NCI-H510A (cell line): ENCODE data around the gene ADRB1.

Experiments used
- DNase-seq: peaks from one replicate; lab custom pipeline; 2025; lab: John Stamatoyannopoulos, UW

The ADRB1 gene

GRCh38 chr10:114043532-114044246, at the start of gene ADRB1:
ADRB1 (plus strand) TSS chr10:114043866; CDS start chr10:114044133, 267 bp downstream.
- DNase-seq, result peak; percentile 87

- DNase-seq, result no peak
Measured at GRCh38 chr10:113995201-113995600, 48.5 kb upstream of the ADRB1 start.

DNA sequence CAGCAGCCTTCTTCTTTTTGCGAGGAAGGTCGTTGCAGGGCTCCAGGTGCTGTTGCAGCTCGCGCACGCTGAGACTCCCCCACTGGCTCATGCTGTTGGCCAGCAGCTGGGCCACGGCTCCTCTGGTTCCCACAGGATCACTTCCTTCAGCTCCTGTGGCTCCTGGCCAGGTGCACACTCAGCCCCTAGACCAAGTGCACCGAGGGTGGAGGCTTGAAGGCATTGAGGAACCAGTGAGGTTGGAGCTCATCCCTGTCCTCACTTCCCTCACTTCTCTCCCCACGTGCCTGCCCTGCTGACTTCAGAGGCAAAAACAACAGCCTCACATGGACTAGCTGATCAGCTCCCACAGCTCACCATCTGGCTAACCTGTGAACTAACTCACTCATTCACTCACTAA, 46.2 kb upstream of the ADRB1 start:
- no peak for DNase-seq

DNA sequence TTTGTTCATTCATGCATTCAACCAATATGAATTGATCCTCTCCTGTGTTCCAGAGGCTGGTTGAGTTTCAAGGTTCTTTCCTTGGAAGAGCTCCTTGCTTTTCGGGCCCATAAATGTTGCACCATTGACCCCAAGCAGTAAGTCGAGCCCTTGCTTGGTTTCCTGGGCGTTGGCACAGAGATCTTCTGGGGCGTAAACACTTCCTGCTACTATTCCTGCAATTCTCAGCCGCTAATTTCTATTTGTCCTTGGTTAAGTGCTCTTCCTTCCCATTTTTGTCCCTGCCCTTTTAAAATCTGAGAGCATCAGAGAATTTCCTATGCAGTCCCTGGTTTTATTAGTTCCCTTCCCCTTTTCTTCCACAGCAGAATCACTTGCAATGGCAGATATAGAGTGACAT, 44.1 kb upstream of the ADRB1 start:
- no peak for DNase-seq

DNA sequence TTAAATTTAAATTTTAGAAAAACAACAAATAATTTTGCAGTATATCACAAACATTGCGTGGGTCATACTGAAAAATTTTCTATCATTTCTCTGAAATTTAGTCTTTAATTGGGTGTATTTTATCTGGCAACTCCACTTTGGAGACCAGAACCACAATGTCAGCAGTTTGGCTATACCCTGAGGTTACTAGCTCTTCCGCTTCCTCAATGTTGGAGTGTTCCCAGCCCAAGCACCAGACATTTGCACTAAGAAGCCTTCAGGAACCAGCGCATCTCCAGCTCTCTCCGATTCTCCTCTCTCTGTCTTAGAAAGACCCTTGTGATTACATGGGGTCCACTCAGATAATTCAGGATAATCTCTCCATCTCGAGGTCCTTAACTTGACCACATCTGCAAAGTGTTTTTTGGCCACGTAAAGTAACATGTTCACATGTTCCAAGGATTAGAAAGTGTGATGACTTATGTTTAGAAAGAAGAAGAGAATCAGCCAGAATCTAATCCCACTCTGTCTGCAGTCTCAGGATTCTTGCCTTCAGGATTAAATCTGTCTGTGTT, 43.1 kb upstream of the ADRB1 start:
- no peak for DNase-seq

DNA sequence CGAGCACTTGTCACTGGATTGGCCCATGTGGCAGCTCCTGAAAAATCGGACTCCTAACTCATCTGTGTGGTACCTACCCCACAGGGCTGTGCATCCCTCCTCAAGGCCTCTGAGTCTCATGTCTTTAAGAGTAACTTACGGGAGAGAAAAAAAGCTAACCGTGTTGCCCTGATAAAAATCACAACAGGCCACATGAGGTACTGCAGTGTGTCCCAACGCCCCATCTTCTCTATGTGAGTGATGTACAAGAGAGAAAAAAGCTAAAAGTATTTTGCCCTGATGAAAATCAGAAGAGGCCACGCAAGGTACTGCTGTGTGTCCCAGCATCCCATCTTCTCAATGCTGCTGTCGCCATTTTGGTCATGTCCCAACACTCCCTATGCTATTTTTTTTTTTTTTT, 41.2 kb upstream of the ADRB1 start:
- DNase-seq, result no peak

GRCh38 chr10:114003161-114003941, 40.3 kb upstream of the ADRB1 start:
- DNase-seq, result no peak

- no peak for DNase-seq
Measured at GRCh38 chr10:114009281-114009996, 34.2 kb upstream of the ADRB1 start.

DNA sequence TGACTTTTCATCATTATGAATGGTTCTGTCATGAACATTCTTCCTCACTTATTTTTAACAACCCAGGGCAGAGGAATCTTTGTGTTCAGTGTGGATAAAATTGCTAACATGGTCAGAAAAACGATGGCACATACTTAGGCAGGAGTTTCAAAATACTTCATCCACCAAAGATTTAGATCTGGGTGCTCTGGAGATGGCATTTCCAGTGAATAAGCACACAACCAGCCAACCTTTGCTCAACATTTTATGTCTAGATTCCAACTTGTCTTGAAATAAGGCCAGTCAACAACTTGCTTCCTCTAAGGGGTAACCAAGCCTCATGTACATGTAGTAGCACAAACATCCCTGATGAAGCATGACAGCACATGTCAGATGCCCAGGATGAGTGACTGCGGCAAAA, 33.4 kb upstream of the ADRB1 start:
- no peak for DNase-seq

DNA sequence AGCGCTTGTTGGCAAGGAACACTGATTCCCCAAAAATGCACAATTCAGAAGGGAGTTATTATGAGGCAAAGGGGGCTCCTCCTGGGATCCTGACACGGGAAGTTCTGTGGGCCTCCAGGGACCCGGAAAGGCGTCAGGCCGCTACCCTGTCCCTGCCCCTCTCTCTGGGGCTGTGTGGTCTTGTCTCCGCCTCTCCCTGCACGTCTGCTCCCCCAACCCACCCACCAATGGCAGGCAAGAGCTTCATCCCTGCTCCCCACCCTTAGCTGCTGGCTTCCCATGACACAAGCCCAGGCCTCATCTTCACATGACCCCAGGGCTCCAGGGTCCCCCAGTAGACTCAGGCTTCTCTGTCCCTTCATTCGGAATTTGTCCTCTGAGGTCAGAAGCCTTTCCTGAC, 31.0 kb upstream of the ADRB1 start:
- no peak for DNase-seq

DNA sequence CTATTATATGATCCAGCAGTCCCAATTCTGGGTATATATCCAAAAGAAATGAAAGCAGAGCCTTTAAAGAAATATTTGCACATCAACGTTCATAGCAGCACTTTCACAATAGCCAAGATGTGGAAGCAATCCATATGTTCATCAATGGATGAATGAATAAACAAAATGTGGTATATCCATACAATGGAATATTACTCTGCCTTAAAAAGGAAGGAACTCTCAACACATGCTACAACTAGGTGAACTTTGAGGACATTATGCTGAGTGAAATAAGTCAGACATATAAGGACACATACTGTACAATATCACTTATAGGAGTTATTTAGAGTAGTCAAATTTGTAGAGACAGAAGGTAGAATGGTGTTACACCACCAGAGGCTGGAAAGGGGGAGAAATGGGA, 28.0 kb upstream of the ADRB1 start:
- no peak for DNase-seq

- DNase-seq, result no peak
Measured at GRCh38 chr10:114017271-114017670, 26.4 kb upstream of the ADRB1 start.

- DNase-seq, result no peak
Measured at GRCh38 chr10:114017873-114018272, 25.8 kb upstream of the ADRB1 start.

GRCh38 chr10:114019226-114019625, 24.4 kb upstream of the ADRB1 start:
- no peak for DNase-seq

DNA sequence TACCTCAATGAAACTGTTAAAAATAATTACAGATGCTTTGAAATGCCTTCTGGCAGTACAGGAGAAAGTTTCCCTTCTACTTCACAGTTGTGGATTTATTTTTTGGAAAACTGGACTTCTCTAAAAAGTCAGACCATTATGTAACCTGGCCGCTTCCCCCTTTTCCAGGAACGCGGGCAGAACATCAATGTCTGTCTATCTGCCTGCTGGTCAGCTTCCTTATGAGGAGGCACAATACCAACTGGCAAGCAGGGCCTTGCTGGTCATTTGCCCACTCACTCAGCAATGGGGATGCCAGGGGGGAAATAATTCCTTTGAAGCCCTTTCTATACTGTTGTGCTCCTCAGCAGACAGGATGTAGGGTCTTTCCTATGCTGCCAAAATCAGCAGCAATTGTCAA, 22.5 kb upstream of the ADRB1 start:
- no peak for DNase-seq

DNA sequence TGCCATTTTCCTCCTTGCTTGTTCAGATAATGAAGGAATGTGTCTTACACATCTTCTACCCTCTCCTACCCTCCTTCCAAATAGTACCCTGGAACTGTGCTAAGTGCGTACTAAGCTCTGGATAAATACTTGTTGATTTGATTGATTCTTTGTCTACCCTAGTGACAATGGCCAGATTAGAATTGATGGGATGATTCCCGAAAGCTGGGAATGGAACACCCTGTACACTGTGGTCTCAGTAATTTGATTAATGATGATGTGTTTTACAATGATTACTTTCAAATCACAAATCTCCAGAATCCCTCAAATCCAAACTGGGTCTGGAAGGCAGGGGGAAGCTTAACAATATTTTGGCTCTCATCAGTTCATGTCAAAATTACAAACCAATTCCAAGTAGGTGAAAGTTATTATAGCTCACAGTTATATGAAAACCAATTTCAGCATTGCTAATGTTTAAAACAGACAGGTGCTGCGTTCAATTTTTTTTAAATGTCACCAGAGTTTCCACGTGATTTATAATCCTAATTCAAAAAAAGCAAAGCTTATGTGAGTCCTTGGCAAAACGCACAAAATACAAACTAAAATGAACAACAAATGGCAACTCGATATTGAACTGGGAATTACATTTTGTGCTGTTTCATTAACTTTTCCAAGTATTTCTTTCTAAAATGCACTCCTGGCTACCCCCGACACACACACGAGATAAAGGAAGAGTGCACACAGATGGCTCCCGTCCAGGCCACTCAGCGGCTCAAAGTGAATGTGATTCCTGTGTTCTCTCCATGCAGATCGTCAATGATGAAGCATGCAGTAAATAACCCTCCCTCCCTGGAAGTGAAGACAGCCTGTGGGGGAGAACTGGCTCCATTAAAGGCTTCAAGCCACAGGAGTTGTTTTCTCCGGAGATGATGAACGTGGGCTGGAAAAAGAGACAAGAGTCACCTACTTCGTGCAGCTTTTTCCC, 21.7 kb upstream of the ADRB1 start:
- DNase-seq, result no peak

GRCh38 chr10:114022766-114023597, 20.7 kb upstream of the ADRB1 start:
- DNase-seq, result no peak

DNA sequence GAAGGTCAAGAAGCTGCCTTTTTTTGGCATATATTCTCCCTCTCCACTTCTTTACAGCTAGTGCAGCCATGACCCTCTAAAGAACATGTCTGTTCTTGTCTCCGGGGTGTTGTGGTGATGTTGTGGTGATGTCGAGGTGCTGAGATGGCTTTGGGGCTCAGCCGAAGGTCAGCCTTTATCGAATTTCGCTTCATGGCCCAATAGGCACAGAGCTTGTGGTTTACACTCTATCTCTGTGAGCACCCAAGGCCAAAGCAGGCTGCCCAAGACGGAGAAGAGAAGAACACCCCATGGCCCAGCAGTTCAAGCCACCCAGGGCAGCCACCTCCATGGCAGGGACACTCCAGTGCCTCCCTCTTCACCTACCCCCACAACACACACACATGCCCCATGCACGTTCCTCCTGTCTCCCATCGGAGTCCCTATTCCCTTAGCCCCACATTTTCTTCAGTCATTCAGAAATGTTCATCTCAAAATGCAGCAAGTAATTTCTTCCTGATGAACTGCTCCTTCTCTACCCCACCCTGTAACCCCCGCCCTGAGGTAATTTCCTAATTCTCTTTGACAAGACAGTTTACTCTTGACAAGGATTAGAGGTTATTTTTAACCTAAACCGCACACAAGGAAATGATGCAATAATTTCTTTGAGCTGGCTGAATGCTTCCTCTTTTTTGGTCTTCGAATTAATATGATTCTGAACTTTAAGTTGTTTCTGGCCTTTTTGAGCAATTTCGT, 18.6 kb upstream of the ADRB1 start:
- DNase-seq, result no peak

DNA sequence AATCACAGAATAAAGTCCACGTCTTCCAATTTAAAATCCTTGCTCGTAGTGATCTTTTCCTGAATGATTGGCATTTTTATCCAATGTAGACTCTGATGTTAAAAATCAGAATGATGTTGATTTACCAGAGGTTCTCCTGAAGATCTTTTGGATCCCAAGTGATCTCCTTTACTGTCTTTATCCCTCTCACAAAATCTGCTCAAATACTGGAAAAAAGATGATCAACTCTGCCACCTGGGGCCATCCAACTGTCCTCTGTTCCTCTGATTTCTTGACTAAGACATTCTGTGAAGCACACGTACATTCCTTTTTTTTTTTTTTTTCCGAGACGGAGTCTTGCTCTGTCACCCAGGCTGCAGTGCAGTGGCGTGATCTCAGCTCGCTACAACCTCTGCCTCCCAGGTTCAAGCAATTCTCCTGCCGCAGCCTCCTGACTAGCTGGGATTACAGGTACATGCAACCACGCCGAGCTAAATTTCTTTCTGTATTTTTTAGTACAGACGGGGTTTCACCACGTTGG, 18.0 kb upstream of the ADRB1 start:
- DNase-seq, result no peak
